HCT116 (cell line): ENCODE results near the gene CIAO2B. TPM values are rescaled to one million over a fixed set of nuclear protein-coding genes. Genes with fewer than 3 reads are reported as not detected.
A peak's percentile ranks its signal among the peaks of the same experiment; 100 is the strongest.
"Not testable (repeated sequence)": the region's sequence is repeated elsewhere in the genome, so short reads cannot be mapped to it uniquely, and the experiment has no call there.

Source experiments
- ATAC-seq: fragments of 200-7000 bp; cut with Tn5 transposase; 2 replicates; pipeline ENCODE4 v1.9.1; 2020; ENCODE audit warnings: mild to moderate bottlenecking, moderate library complexity
- BruUV-seq: library from RNA; stranded (reverse); fragments of 400-500 nt; replicated peaks from 2 replicates; lab custom pipeline; 2021; lab: Mats Ljungman, UMichigan
- CTCF ChIA-PET: fragments of 300-600 bp; sonication (Branson Sonifier 250); formaldehyde crosslinking; loops from one replicate; lab custom pipeline; 2021; ENCODE audit warnings: antibody characterized with exemption; lab: Charles Lee
- POLR2A ChIA-PET: fragments of 300-600, 350-600 bp; sonication (Branson Sonifier 250); formaldehyde crosslinking; loops from one replicate; lab custom pipeline; 2021; ENCODE audit warnings: antibody characterized with exemption; lab: Charles Lee
- RAD21 ChIA-PET, 2 experiments: fragments of 300-600 bp; sonication (Branson Sonifier 250); formaldehyde crosslinking; loops; one replicate each; lab custom pipeline; 2023; ENCODE audit warnings: low total read pairs in 2 of 2; ENCODE audit not compliant: uncharacterized antibody in 2 of 2, unreplicated experiment in 2 of 2, low non-redundant PET in 1 of 2; lab: Charles Lee
- DNase-seq: peaks from one replicate; pipeline ENCODE4 v3.0.0-alpha.2; 2010; ENCODE audit warnings: low read depth, low spot score
- H2AFZ ChIP-seq: fragments of 200-600 bp; shearing (Covaris generic), sonication (generic); 2 replicates; pipeline ENCODE4 v1.6.1; 2017; ENCODE audit warnings: low read depth, mixed run types, mixed read lengths, antibody characterized with exemption, low read length; ENCODE audit not compliant: poor library complexity, severe bottlenecking
- H3K27ac ChIP-seq: 2 replicates; pipeline ENCODE4 v1.5.1; 2012; ENCODE audit warnings: low read depth, low read length
- H3K27me3 ChIP-seq: fragments of 200-600 bp; sonication (generic); 2 replicates; pipeline ENCODE4 v1.6.1; 2016; ENCODE audit warnings: mixed run types, low read length, mixed read lengths; ENCODE audit not compliant: insufficient read depth
- H3K36me3 ChIP-seq, 2 experiments: fragments of 200-500 bp in 1 of 2; fragments of 200-600 bp in 1 of 2; sonication (Bioruptor generic) in 1 of 2; sonication (generic) in 1 of 2; 2 replicates each; pipeline versions ENCODE4 v1.5.1 to v1.6.1; 2014 to 2016; ENCODE audit warnings: low read length in 2 of 2, inconsistent platforms in 1 of 2, mixed read lengths in 1 of 2, mixed run types in 1 of 2; ENCODE audit not compliant: insufficient read depth in 2 of 2, control insufficient read depth in 1 of 2
- H3K4me1 ChIP-seq, 2 experiments: fragments of 200-600 bp in 1 of 2; sonication (generic) in 1 of 2; 2 replicates each; pipeline versions ENCODE4 v1.5.1 to v1.6.1; 2012 to 2017; ENCODE audit warnings: low read length in 2 of 2, inconsistent platforms in 1 of 2, mild to moderate bottlenecking in 1 of 2, mixed read lengths in 1 of 2, mixed run types in 1 of 2, moderate library complexity in 1 of 2; ENCODE audit not compliant: insufficient read depth in 2 of 2, control insufficient read depth in 1 of 2
- H3K4me2 ChIP-seq: fragments of 200-600 bp; sonication (generic); 2 replicates; pipeline ENCODE4 v1.6.1; 2017; ENCODE audit warnings: mixed run types, low read length, mixed read lengths
- H3K4me3 ChIP-seq, 2 experiments: fragments of 200-600 bp in 1 of 2; sonication (generic) in 1 of 2; replicated peaks in 1 of 2; 2 replicates each; pipeline ENCODE4 v1.5.1; 2011 to 2016; ENCODE audit warnings: low read length in 2 of 2, control low read depth in 1 of 2, low read depth in 1 of 2, mild to moderate bottlenecking in 1 of 2, mixed read lengths in 1 of 2, mixed run types in 1 of 2
- H3K79me2 ChIP-seq: fragments of 200-600 bp; sonication (generic); 2 replicates; pipeline ENCODE4 v1.6.1; 2017; ENCODE audit warnings: mild to moderate bottlenecking, mixed run types, low read length, moderate library complexity, mixed read lengths; ENCODE audit not compliant: insufficient read depth
- H3K9ac ChIP-seq: fragments of 200-600 bp; sonication (generic); 2 replicates; pipeline ENCODE4 v1.6.1; 2016; ENCODE audit warnings: low read length, mixed read lengths
- H3K9me2 ChIP-seq: fragments of 200-600 bp; sonication (generic), shearing (Covaris generic); 2 replicates; pipeline ENCODE4 v1.6.1; 2017; ENCODE audit warnings: mixed run types, mild to moderate bottlenecking, moderate library complexity; ENCODE audit not compliant: insufficient read depth
- H3K9me3 ChIP-seq, 2 experiments: fragments of 200-500 bp in 1 of 2; fragments of 200-600 bp in 1 of 2; sonication (Bioruptor generic) in 1 of 2; sonication (generic) in 1 of 2; 2 replicates each; pipeline ENCODE4 v1.6.1; 2014 to 2017; ENCODE audit warnings: low read length in 2 of 2, mixed read lengths in 2 of 2, inconsistent platforms in 1 of 2, low read depth in 1 of 2, mild to moderate bottlenecking in 1 of 2, mixed run types in 1 of 2, moderate library complexity in 1 of 2; ENCODE audit not compliant: control insufficient read depth in 1 of 2, insufficient read depth in 1 of 2
- H4K20me1 ChIP-seq: fragments of 200-600 bp; sonication (generic), shearing (Covaris generic); 2 replicates; pipeline ENCODE4 v1.6.1; 2017; ENCODE audit warnings: mixed run types, mild to moderate bottlenecking, moderate library complexity; ENCODE audit not compliant: insufficient read depth
- CTCF ChIP-seq, 3 experiments: fragments of 200-600 bp in 1 of 3; sonication (generic) in 1 of 3; IDR thresholded peaks in 2 of 3; conservative IDR thresholded peaks in 1 of 3; 2 replicates each; pipeline ENCODE4 v1.5.1; 2012 to 2017; ENCODE audit warnings: low read depth in 2 of 3, low read length in 2 of 3, antibody characterized with exemption in 1 of 3, borderline replicate concordance in 1 of 3, control low read depth in 1 of 3, mild to moderate bottlenecking in 1 of 3, mixed read lengths in 1 of 3, mixed run types in 1 of 3, moderate library complexity in 1 of 3; ENCODE audit not compliant: insufficient read depth in 1 of 3
- ELF1 ChIP-seq: IDR thresholded peaks from 2 replicates; pipeline ENCODE4 v1.6.1; 2012; ENCODE audit warnings: low read depth, borderline replicate concordance
- EZH2 ChIP-seq: fragments of 200-600 bp; sonication (generic); IDR thresholded peaks from 2 replicates; pipeline ENCODE4 v1.6.1; 2017; ENCODE audit warnings: antibody characterized with exemption, mixed run types
- JUND ChIP-seq: IDR thresholded peaks from 2 replicates; pipeline ENCODE4 v1.6.1; 2012
- MAX ChIP-seq: IDR thresholded peaks from 2 replicates; pipeline ENCODE4 v1.6.1; 2012
- POLR2A ChIP-seq: IDR thresholded peaks from 2 replicates; pipeline ENCODE4 v1.7.0; 2011; ENCODE audit warnings: borderline replicate concordance; ENCODE audit not compliant: insufficient read depth, insufficient read length; ENCODE audit errors: extremely low read depth
- TCF7L2 ChIP-seq: IDR thresholded peaks from 2 replicates; pipeline ENCODE4 v1.7.0; 2011; ENCODE audit warnings: borderline replicate concordance, inconsistent platforms; ENCODE audit not compliant: insufficient read depth, insufficient read length; ENCODE audit errors: extremely low read depth
- YY1 ChIP-seq: IDR thresholded peaks from 2 replicates; pipeline ENCODE4 v1.6.1; 2011; ENCODE audit warnings: low read length, low read depth, moderate library complexity, mild to moderate bottlenecking; ENCODE audit not compliant: insufficient replicate concordance; ENCODE audit errors: extremely low read depth
- intact Hi-C: fragments of 100-400 bp; cut with micrococcal nuclease; formaldehyde crosslinking; loops from 2 replicates; pipeline ENCODE4 v1.10.0; 2022
- total RNA-seq: library from RNA; stranded (reverse); gene quantifications from one replicate; pipeline ENCODE4 v1.2.1, GENCODE V29; 2021; ENCODE audit not compliant: unreplicated experiment

Gene CIAO2B
- total RNA-seq, 1 experiment from 2014 or later: 113 TPM

- TF ChIP-seq YY1 (no peak), EZH2 (no peak), ELF1 (no peak), POLR2A (no peak), TCF7L2 (no peak), JUND (no peak), MAX (no peak), CTCF (IDR thresholded peaks at IDR 0.05 in 2 of 3, conservative IDR thresholded peaks at IDR 0.05 in 1 of 3; ENCODE audit: borderline replicate concordance in 1 of 3, insufficient read depth in 1 of 3, low read depth in 2 of 3, low read length in 2 of 3) (no peak)
Observed at GRCh38 chr16:66935314-66936011, 1.3 kb upstream of the CIAO2B start, which contains the start of gene CES2 (continued).

GRCh38 chr16:66934839-66935313, 674 bp upstream of the CIAO2B start:
- peaks cover 62% of the 10 kb centered on the region for H3K79me2 ChIP-seq
- intact Hi-C loops, RAD21 ChIA-PET, POLR2A ChIA-PET, BruUV-seq, H2AFZ ChIP-seq, H3K9me2 ChIP-seq, H3K9me3 ChIP-seq, CTCF ChIA-PET, H4K20me1 ChIP-seq, H3K27me3 ChIP-seq, DNase-seq: not testable (repeated sequence)
- peak overlapping the region; percentile 97 for H3K4me2 ChIP-seq
- peaks cover 0 to 26% of the 10 kb centered on the region in 2 experiments; a peak in 3 of 4 replicates for H3K4me1 ChIP-seq
- peaks cover 8 to 27% of the 10 kb centered on the region in 2 experiments; a peak in 2 of 4 replicates for H3K36me3 ChIP-seq
- peak overlapping the region; percentile 98 for H3K9ac ChIP-seq
- peak overlapping the region; percentile 99 for H3K4me3 ChIP-seq
- peak overlapping the region; percentile 95 for H3K27ac ChIP-seq
- ATAC-seq: 0 out of 2 replicates have a peak, but pooled peaks have one; percentile 0
